HG03039 (cell line): ENCODE measurements around the gene GATA3.

Experiments used
- ATAC-seq: cut with Tn5 transposase; IDR thresholded peaks from one replicate; pipeline ENCODE4 v1.9.1; 2021; ENCODE audit warnings: mild to moderate bottlenecking, moderate library complexity; ENCODE audit not compliant: unreplicated experiment

The GATA3 gene

GRCh38 chr10:8050556-8051108, 3.9 kb upstream of the GATA3 start:
- no peak for ATAC-seq

DNA sequence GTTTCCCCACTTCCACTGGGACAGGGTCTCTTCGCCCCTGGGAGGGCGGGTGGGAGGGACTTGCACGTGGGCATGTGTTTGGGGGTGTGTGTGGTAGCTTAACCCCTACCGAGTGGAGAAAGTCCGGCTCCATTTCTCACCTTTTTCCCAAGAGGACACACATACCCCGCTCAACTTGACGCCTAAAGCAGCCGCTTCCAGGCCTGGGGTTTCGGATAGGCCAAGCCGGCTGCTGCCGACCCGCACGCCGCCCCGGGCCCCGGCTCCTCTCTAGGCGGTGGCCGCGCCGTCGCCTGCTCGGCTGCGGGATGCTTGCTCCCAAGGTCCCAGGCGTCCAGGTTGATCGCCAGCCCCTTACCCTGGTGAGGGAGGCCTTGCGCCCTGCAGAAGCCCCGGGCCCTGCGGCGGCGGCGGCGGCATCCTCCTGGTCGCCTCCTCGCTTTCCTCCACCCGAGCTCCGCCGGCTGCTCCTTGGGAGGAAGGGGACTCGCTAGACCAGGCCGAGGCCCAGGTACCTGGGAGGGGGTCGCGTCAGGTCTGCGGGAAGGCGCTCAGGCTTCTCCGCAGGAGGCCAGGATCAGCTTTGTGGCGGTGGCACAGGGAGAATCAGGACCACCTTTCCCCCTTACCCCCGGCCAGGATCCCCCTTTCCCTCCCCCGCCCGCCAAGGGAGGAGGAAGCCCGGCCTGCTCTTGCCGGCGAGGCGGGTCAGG, 3.2 kb upstream of the GATA3 start:
- no peak for ATAC-seq

DNA sequence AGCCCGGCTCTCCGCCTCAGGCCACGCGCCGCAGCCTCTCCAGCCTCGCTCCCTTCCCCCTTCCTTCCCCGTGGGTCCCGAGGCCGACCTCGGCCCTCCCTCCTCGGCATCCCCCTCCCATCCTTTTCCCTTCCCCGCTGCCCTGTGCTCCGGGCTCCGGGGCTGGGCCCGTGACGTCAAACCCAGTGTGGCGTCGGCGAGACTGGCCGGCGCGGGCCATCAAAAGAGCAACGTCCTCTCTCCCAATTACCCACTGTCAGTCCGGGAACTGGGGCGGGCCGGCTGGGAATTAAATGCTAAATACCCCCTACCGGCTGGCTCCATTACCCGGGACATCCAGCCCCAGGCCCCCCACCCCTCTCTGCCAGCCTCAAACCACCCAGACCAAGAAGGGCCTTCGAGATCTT, 2.6 kb upstream of the GATA3 start:
- ATAC-seq = no peak

DNA sequence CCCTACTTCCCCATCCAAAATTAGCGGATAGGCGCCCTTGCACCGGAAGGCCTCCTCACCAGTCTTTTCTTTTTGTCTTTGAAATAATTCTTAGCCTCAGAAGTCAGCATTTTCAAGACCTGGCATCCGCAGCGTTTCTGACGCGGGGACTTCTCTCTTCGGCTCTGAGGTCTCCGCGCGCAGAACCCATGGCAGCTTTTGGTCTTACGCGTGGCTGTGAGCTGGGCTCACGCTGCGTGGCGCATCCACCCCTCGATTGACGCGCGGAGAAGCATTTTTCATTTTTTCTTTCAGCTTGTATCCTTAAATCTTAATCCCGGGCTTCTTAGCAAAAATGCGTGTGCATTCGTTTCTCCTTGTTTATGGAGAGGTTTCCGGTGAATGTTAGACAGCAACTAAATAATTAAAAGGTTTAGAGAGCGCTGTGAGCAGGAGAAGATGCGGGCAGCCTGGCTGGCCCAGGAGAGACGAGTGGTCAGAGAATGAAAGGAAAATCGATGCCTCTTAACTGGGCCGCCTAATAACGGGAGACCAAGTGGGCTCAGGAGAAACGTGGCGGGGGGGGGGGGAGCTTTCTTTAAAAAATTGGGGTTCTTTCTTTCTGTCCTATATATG, 2.0 kb upstream of the GATA3 start:
- no peak for ATAC-seq

- no peak for ATAC-seq
Observed at GRCh38 chr10:8052956-8053445, 1.5 kb upstream of the GATA3 start.

GRCh38 chr10:8053446-8054243, 843 bp upstream of the GATA3 start:
- ATAC-seq = peak; percentile 71

- no peak for ATAC-seq
Observed at GRCh38 chr10:8054244-8054493, 319 bp upstream of the GATA3 start.

DNA sequence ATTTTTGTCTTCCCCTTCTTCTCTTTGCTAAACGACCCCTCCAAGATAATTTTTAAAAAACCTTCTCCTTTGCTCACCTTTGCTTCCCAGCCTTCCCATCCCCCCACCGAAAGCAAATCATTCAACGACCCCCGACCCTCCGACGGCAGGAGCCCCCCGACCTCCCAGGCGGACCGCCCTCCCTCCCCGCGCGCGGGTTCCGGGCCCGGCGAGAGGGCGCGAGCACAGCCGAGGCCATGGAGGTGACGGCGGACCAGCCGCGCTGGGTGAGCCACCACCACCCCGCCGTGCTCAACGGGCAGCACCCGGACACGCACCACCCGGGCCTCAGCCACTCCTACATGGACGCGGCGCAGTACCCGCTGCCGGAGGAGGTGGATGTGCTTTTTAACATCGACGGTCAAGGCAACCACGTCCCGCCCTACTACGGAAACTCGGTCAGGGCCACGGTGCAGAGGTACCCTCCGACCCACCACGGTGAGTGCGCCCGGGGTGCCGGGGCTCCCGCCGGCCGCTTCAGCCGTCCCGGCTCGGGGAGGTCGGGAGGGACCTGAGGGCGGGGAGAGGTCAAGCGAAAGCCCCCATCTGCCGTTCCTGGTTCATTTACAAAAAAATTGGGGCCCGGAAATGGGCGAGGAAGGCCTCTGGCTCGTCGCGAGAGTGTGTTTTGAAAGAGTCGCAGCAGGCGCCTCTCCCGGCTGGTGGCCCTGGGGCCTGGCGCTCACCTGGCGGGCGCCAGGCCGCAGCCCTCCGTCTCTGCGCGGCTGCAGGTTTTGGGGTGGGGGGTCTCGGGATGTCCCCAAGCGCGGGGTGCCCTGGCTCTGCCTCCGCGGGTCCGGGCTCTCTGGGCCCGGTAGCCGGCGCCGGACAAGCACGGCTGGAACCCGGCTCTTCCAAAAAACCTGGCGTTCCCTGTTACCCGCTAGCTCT, 1.2 kb downstream of the GATA3 start:
- no peak for ATAC-seq

DNA sequence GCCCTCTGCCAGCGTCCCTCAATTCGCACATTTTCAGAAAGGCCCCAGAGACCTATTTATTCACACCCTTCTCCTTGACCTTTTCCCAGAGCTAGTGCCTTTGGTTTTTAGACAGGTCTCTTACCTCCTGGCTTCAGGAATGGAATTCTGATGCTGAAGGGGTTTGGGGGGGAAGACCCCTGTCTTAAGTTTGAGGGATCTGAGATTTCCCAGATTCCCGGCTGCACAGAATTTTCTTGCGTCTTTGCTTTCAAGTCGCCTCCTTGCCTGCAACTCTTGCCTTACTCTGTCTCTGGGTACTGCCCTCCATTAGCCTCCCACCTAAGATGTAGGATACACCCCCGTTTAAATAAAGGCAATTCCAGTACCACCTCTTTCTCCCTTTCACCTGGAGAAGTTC, 1.9 kb downstream of the GATA3 start:
- ATAC-seq = no peak

- no peak for ATAC-seq
Observed at GRCh38 chr10:8056871-8057331, 2.4 kb downstream of the GATA3 start.

GRCh38 chr10:8057636-8058273, 3.3 kb downstream of the GATA3 start:
- ATAC-seq = no peak

GRCh38 chr10:8058274-8059111, 4.0 kb downstream of the GATA3 start:
- no peak for ATAC-seq

- ATAC-seq = no peak
Observed at GRCh38 chr10:8059191-8059936, 4.9 kb downstream of the GATA3 start.

DNA sequence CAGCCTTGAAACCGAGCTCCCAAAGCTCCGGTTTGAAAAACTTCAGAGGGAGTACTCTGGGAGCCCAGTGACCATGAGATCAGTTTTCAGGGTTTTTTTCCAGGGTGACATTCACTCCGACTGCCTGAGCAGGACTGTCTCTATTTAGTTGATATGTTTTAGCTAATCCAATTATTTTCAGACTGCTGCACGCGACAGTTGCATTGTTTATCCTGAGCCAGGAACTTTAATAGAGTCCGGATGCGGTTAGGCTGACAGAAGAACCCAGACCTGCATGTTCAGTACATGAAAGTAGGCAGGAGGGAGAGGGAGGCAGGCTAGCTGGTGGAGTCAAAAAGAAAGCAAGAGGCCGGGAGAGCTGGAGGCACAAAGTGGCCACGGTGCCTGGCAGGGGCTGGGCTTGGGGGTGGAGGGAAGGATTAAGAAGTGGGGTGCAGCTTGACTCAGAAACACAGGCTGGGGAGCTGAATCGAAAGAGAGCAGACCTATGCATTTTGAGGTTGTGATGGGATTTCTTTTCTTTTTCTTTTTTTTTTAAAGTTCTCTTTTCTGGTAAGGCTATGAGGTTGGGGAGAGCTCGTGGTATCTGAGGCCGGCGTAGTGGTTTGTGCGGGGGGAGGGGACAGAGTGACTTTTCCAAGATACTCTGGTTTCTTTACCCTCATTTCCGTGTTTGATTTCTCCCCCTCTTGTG, 5.7 kb downstream of the GATA3 start:
- peak; percentile 50 for ATAC-seq

- no peak for ATAC-seq
Observed at GRCh38 chr10:8060704-8061121, 6.2 kb downstream of the GATA3 start.

DNA sequence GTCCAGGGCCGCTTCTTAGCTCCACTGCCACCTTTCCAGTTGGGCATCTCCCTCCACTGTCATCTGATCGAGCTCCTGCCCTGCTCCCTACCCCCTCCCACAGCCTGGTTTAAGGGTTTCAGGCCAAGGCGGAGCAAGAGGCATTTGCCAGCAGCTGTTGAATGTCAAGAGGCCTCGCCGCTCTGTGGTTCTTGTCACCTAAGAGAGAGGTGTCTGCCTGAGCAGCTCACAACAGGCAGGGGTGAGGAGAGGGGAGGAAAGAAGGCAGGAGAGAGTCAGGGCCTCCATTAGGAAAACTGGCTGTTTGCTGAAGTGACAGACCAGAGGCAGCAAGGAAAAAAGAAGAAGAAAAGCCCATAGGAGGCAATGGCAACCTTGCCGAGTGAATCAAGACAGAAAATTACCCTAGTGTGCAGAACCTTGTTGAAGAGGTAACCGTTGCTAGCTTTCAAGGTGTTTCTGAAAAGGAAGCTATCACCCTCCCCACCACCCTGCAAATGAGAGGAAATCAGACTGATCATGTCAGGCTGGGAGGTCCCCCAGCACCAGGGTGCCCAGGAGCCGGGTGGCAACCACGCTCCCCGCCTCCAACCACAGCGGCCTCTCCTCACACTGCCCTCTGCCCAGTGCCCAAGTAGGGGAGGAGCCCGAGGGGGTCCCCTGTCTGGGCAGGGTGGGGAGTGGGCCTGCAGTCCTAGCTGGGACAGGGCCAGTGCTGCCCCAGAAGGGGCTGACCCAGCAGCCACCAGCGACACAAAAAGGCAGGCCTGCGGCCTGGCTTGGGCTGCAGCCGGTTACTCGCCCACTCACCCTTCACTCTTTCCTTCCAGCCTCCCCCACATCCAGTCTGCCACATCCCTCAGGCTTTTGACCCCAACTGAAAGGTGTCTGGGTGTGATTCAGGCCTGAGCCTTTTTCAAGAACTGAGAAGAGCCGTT, 7.1 kb downstream of the GATA3 start:
- no peak for ATAC-seq
